HG02840 (cell line): ENCODE data around the gene TDRD5.

Source experiments
- ATAC-seq: cut with Tn5 transposase; IDR thresholded peaks from one replicate; pipeline ENCODE4 v1.9.1; 2021; ENCODE audit warnings: mild to moderate bottlenecking, moderate library complexity, moderate number of reproducible peaks; ENCODE audit not compliant: unreplicated experiment, low FRiP score

TDRD5 gene

GRCh38 chr1:179591592-179592580 lies at the start of gene TDRD5:
Gene TDRD5 (plus strand): TSS chr1:179591832. CDS start chr1:179592616, 784 bp downstream.
- no peak for ATAC-seq

DNA sequence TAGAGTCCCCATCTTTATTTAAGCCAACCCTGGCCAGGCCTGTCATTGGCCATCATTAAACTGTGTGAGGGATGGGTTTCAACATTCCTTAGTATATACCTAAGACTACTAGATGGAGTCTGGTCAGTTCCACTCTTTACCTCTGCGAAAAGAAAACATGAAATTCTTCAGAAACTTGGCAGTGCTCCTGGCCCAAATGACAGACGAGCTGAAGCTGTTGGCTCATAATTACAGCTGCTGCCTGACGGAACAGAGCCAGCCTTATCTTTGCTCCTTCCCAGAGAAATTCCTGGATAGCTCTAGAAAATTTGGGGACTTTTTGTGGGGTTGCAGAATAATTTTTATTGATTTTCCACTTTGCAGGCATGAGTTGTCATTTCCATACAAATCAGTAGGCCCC lies 46.3 kb upstream of the TDRD5 start:
- no peak for ATAC-seq

GRCh38 chr1:179547021-179547535 lies 44.6 kb upstream of the TDRD5 start:
- no peak for ATAC-seq

DNA sequence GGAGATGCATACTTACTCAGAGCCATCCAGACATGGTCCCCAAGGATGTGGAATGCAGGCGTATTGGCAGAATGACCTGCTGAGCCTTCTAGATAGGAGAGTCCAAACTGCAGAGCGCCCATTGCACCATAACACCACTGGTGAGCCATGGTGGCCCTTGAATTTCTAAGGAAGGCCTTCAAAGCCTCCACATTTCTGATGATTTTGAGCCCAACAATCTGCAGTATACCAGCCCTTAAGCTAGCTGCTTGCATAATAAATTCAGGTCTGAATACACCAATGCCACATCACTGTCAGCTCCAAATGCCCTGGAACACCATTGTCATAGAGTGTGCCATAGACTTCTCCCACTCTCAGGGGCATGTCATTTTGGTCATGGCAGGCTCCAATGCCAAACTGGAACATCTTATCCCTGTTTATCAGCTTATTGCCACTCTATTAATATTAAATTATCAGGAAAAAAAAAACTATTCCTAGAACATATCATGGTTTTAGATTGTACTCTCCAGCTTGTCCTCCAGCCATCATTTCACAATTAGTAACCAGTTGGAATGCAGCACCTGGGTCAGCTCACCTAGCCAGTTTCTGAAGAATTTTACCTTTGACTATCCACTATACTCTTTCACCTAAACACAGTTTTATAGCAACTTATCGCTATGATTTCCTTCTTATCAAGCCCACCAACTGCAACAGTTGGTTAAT lies 42.8 kb upstream of the TDRD5 start:
- no peak for ATAC-seq

DNA sequence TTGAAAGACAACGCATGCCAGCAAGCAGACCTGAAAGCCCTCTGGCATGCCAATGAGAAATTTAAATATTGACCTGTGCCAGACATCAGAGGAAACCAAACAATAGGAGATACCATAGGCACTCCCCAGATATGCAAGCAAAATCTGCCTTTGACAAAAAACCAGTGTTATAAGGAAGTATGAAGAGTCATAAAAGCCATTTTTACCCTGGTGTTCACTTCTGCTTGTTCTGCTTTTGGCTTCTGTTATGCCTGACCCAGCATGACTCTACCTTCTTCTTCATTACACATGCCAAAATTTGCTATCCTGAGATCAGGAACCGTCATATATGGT lies 42.3 kb upstream of the TDRD5 start:
- no peak for ATAC-seq

- ATAC-seq, result no peak
Observed at GRCh38 chr1:179550746-179551682, 40.6 kb upstream of the TDRD5 start.

DNA sequence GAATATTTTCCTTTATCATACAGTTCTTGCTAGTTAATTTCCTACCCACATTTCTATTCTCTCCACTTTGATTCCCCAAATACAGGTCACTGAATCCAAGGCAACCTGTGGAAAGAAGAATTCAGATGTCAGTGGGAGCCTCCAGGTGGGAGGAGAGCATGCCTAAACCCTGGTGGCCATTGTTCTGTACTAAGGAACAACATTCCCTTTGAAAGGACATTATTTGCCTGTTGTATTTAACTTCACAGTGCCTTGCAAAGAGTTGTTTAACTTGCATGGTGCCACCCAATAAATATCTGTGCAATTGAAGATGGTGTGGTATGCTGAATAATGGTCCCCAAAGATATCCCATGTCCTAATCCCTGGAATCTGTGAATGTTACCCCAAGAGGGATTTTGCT lies 37.2 kb upstream of the TDRD5 start:
- ATAC-seq, result no peak

DNA sequence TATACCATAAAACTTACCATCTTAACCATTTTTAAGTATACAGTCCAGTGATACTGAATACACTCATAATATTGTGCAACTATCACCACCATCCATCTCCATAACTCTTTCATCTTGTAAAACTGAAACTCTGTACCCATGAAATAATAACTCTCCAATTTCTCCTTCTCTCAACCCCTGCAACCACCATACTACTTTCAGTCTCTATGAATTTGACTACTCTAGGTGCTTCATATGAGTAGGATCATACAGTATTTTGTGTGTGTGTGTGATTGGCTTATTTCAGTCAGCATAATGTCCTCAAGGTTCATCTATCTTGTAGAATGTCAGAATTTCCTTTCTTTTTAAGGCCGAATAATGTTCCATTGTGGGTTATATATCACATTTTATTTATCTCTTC lies 33.6 kb upstream of the TDRD5 start:
- ATAC-seq, result no peak

- ATAC-seq, result no peak
Observed at GRCh38 chr1:179575497-179576314, 15.9 kb upstream of the TDRD5 start, which contains the start of gene NPHS2. Gene NPHS2 (minus strand): TSS chr1:179575948. CDS start chr1:179575864, 84 bp downstream.

- ATAC-seq, result no peak
Observed at GRCh38 chr1:179576509-179576908, 15.1 kb upstream of the TDRD5 start.

- no peak for ATAC-seq
Observed at GRCh38 chr1:179583771-179584320, 7.8 kb upstream of the TDRD5 start.

- ATAC-seq, result no peak
Observed at GRCh38 chr1:179586107-179586823, 5.4 kb upstream of the TDRD5 start.

GRCh38 chr1:179587336-179587735 lies 4.3 kb upstream of the TDRD5 start:
- ATAC-seq, result no peak

DNA sequence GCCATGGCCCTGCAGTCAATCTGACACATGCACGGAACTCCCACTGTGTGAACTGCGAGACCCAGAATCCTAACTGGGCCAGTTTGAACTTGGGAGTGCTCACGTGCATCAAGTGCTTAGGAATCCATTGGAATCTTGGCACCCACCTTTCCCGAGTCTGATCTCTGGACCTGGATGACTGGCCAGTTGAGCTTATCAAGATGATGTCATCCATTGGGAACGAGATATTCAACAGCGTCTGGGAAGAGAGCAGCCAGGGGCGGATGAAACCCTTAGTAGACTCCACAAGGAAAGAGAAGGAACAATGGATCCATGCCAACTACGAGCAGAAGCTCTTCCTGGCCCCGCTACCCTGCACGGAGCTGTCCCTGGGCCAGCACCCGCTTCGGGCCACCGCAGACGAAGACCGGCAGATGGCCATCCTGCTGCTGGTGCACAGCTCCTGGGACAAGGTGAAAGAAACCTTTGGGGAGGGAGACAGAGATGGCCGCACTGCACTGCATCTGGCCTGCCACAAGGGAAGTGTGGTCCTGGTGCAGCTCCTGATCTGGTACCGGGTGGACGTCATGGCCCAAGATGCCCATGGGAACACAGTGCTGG lies 3.1 kb upstream of the TDRD5 start:
- no peak for ATAC-seq

- no peak for ATAC-seq
Observed at GRCh38 chr1:179589509-179589908, 2.1 kb upstream of the TDRD5 start.

DNA sequence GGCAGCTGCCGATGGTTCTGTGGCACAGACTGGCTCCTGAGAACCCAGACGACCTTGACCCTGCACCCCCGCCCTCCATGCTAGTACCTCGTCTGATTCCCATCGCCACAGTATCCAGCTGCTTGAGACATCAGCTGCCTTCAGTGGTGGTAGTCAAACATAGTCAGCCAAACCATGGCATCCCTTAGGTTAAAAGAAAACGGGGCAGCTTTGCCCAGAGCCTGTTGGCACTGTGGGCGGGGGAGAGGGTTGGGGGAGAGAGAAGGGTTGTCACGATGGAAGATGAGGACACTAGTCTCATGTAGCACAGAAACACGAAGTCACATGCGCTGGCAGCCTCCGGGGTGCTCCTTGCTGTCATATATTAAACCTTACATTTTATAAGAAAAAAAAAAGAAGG lies 961 bp upstream of the TDRD5 start:
- no peak for ATAC-seq

- no peak for ATAC-seq
Observed at GRCh38 chr1:179591253-179591591, 410 bp upstream of the TDRD5 start.

GRCh38 chr1:179598631-179599030 lies 7.0 kb downstream of the TDRD5 start:
- no peak for ATAC-seq
